ENCODE results near the gene SYNDIG1.

- TF ChIP-seq POLR2A (IDR thresholded peaks at IDR 0.05) (no peak), CTCF (IDR thresholded peaks at IDR 0.05) (no peak)
Measured at GRCh38 chr20:24473435-24474223, 4.2 kb downstream of the SYNDIG1 start.

Data from prostate gland (tissue), 2 donors.